Upper lobe of right lung (tissue), 1 donor: Measurements from ENCODE around the gene RXRA. TPM values are rescaled to one million over a fixed set of nuclear protein-coding genes. Genes with fewer than 3 reads are reported as not detected.

Source experiments
- ATAC-seq: fragments of 200-7000 bp; cut with Tn5 transposase; one replicate; pipeline ENCODE4 v1.9.1; 2020; ENCODE audit warnings: mild to moderate bottlenecking, moderate library complexity
- DNase-seq: peaks from one replicate; pipeline ENCODE4 v3.0.0-alpha.2; 2020
- H3K27ac ChIP-seq: fragments of 200-600 bp; one replicate; pipeline ENCODE4 v1.8.0; 2022
- H3K27me3 ChIP-seq: fragments of 200-600 bp; one replicate; pipeline ENCODE4 v1.8.0; 2022; ENCODE audit warnings: mild to moderate bottlenecking
- H3K36me3 ChIP-seq: fragments of 200-600 bp; one replicate; pipeline ENCODE4 v1.8.0; 2022
- H3K4me1 ChIP-seq: fragments of 200-600 bp; one replicate; pipeline ENCODE4 v1.8.0; 2022
- H3K4me3 ChIP-seq: fragments of 200-600 bp; one replicate; pipeline ENCODE4 v1.8.0; 2022; ENCODE audit warnings: mild to moderate bottlenecking
- H3K9me3 ChIP-seq: fragments of 200-600 bp; one replicate; pipeline ENCODE4 v1.8.0; 2022
- CTCF ChIP-seq: fragments of 200-600 bp; IDR thresholded peaks from one replicate; pipeline ENCODE4 v1.8.0; 2022; ENCODE audit warnings: antibody characterized with exemption
- intact Hi-C: fragments of 100-400 bp; cut with DNase I; formaldehyde crosslinking; loops from one replicate; pipeline ENCODE4 v1.11.0; 2022
- total RNA-seq: library from RNA; stranded (reverse); fragmentation: NEBNext Ultra II Directional; extraction: Animal tissue kit (Norgen Biotek cat#: 25700); gene quantifications from one replicate; pipeline ENCODE4 v1.2.1, GENCODE V29; 2021
- donor health status: DM: no; HTN: yes; CAD: no; lungs with severe emphysema.

Gene RXRA
- total RNA-seq, 1 donor from 2014 or later: 80.6 TPM

- TF ChIP-seq CTCF: no peak
- intact Hi-C loops: no loop called here
- DNase-seq (no peak), ATAC-seq (no peak)
- Histone ChIP-seq H3K27ac (peak overlapping the region; percentile 89), H3K27me3 (no peaks in the 10 kb centered on the region), H3K4me3 (no peak overlapping the region), H3K4me1 (peaks cover 85% of the 10 kb centered on the region), H3K36me3 (no peaks in the 10 kb centered on the region), H3K9me3 (no peaks in the 10 kb centered on the region)
These were observed 50.3 kb downstream of the RXRA start for GRCh38 chr9:134376386-134377142.

GRCh38 chr9:134377143-134377484 lies 50.9 kb downstream of the RXRA start:
- TF ChIP-seq CTCF: no peak
- Histone ChIP-seq H3K36me3 (no peaks in the 10 kb centered on the region), H3K27ac (peak overlapping the region; percentile 11), H3K4me1 (peaks cover 89% of the 10 kb centered on the region), H3K9me3 (no peaks in the 10 kb centered on the region), H3K27me3 (no peaks in the 10 kb centered on the region), H3K4me3 (no peak overlapping the region)
- ATAC-seq (no peak), DNase-seq (no peak)
- intact Hi-C loops: no loop called here

GRCh38 chr9:134377976-134378375 lies 51.7 kb downstream of the RXRA start:
- Histone ChIP-seq H3K4me1 (peaks cover 89% of the 10 kb centered on the region), H3K27ac (peak overlapping the region; percentile 51), H3K36me3 (no peaks in the 10 kb centered on the region), H3K27me3 (no peaks in the 10 kb centered on the region), H3K9me3 (no peaks in the 10 kb centered on the region), H3K4me3 (no peak overlapping the region)
- intact Hi-C loops: no loop called here
- DNase-seq: peak; percentile 91
- no peak for TF ChIP-seq CTCF
- ATAC-seq: peak; percentile 7

- Histone ChIP-seq H3K27ac (peak overlapping the region; percentile 51), H3K27me3 (no peaks in the 10 kb centered on the region), H3K36me3 (no peaks in the 10 kb centered on the region), H3K9me3 (no peaks in the 10 kb centered on the region), H3K4me1 (peaks cover 88% of the 10 kb centered on the region), H3K4me3 (no peak overlapping the region)
- no peak for TF ChIP-seq CTCF
- ATAC-seq (peak; percentile 4), DNase-seq (peak; percentile 83)
- intact Hi-C loops: no loop called here
These were observed 52.7 kb downstream of the RXRA start for GRCh38 chr9:134378901-134379338.

GRCh38 chr9:134379831-134380365 lies 53.6 kb downstream of the RXRA start:
- ATAC-seq: no peak
- H3K27ac ChIP-seq: peak overlapping the region; percentile 47
- no peak overlapping the region for H3K4me3 ChIP-seq
- no peaks in the 10 kb centered on the region for H3K36me3 ChIP-seq
- no peaks in the 10 kb centered on the region for H3K9me3 ChIP-seq
- no peak for DNase-seq
- intact Hi-C loops: no loop called here
- TF ChIP-seq CTCF: no peak
- no peaks in the 10 kb centered on the region for H3K27me3 ChIP-seq
- H3K4me1 ChIP-seq: peaks cover 85% of the 10 kb centered on the region
